Fibroblast of lung (primary cell): ENCODE results near the gene TEAD2. TPM values are rescaled to one million over a fixed set of nuclear protein-coding genes. Genes with fewer than 3 reads are reported as not detected.

Experiments used
- DNase-seq, 2 donors: peaks; one replicate each; pipeline versions ENCODE4 v3.0.0 to v3.0.0-alpha.2; 2010; ENCODE audit warnings: low read depth in 2 of 2
- H2AFZ ChIP-seq: 2 replicates; pipeline ENCODE4 v1.5.1; 2012; ENCODE audit warnings: low read length, control low read depth, inconsistent platforms
- H3K27ac ChIP-seq: 2 replicates; pipeline ENCODE4 v1.5.1; 2011; ENCODE audit warnings: low read length, control low read depth; ENCODE audit not compliant: insufficient read depth
- H3K27me3 ChIP-seq: 2 replicates; pipeline ENCODE4 v1.5.1; 2011; ENCODE audit warnings: mild to moderate bottlenecking, low read length; ENCODE audit not compliant: control insufficient read depth, insufficient read depth
- H3K36me3 ChIP-seq: 2 replicates; pipeline ENCODE4 v1.5.1; 2011; ENCODE audit warnings: low read length; ENCODE audit not compliant: control insufficient read depth, insufficient read depth
- H3K4me1 ChIP-seq: 2 replicates; pipeline ENCODE4 v1.5.1; 2011; ENCODE audit warnings: low read length; ENCODE audit not compliant: control insufficient read depth, insufficient read depth; ENCODE audit errors: extremely low read depth
- H3K4me2 ChIP-seq: 2 replicates; pipeline ENCODE4 v1.5.1; 2011; ENCODE audit warnings: low read length, control low read depth; ENCODE audit not compliant: insufficient read depth; ENCODE audit errors: extremely low read depth
- H3K4me3 ChIP-seq, 4 experiments: fragments of 200-600 bp in 1 of 4; sonication (generic) in 1 of 4; replicated peaks in 1 of 4; 2 replicates each; pipeline ENCODE4 v1.5.1; 2011 to 2016; ENCODE audit warnings: low read length in 4 of 4, low read depth in 3 of 4, mild to moderate bottlenecking in 3 of 4, control low read depth in 2 of 4, inconsistent platforms in 1 of 4, mixed read lengths in 1 of 4; ENCODE audit not compliant: insufficient read depth in 1 of 4; ENCODE audit errors: control extremely low read depth in 1 of 4
- H3K79me2 ChIP-seq: 2 replicates; pipeline ENCODE4 v1.5.1; 2012; ENCODE audit warnings: mild to moderate bottlenecking, low read length, inconsistent platforms; ENCODE audit not compliant: control insufficient read depth, insufficient read depth
- H3K9ac ChIP-seq: 2 replicates; pipeline ENCODE4 v1.5.1; 2011; ENCODE audit warnings: mild to moderate bottlenecking, low read length, control low read depth; ENCODE audit not compliant: insufficient read depth
- H3K9me3 ChIP-seq: 2 replicates; pipeline ENCODE4 v1.5.1; 2012; ENCODE audit warnings: low read depth, low read length; ENCODE audit not compliant: control insufficient read depth, insufficient read depth
- H4K20me1 ChIP-seq: 2 replicates; pipeline ENCODE4 v1.5.1; 2011; ENCODE audit warnings: low read length; ENCODE audit not compliant: control insufficient read depth, insufficient read depth; ENCODE audit errors: extremely low read depth
- CTCF ChIP-seq, 2 donors: IDR thresholded peaks in 1 of 2; conservative IDR thresholded peaks in 1 of 2; 1 replicate in 1 of 2; 2 replicates in 1 of 2; pipeline ENCODE4 v1.5.1; 2011 to 2012; ENCODE audit warnings: low read length in 2 of 2, control low read depth in 1 of 2, inconsistent platforms in 1 of 2, low read depth in 1 of 2, mild to moderate bottlenecking in 1 of 2
- EZH2 ChIP-seq: IDR thresholded peaks from 2 replicates; pipeline ENCODE4 v1.5.1; 2012; ENCODE audit warnings: low read length, control low read depth, mild to moderate bottlenecking; ENCODE audit errors: missing control alignments
- polyA plus RNA-seq, 2 donors: library from polyadenylated mRNA; depleted of rRNA in 1 of 2; stranded (reverse) in 1 of 2; unstranded in 1 of 2; fragments of >200 nt; gene quantifications; 2 replicates each; pipeline ENCODE4 v1.2.1, GENCODE V29; 2011 to 2012; ENCODE audit warnings: missing spikeins in 1 of 2
- total RNA-seq: library from RNA; depleted of rRNA; stranded (reverse); fragments of >200 nt; gene quantifications from 2 replicates; pipeline ENCODE4 v1.2.1, GENCODE V29; 2014

The TEAD2 gene
- total and polyA plus RNA-seq, 2 donors (not counting 1 experiment from before 2014, with no cell fraction given): 19.2 to 22.7 TPM

DNA sequence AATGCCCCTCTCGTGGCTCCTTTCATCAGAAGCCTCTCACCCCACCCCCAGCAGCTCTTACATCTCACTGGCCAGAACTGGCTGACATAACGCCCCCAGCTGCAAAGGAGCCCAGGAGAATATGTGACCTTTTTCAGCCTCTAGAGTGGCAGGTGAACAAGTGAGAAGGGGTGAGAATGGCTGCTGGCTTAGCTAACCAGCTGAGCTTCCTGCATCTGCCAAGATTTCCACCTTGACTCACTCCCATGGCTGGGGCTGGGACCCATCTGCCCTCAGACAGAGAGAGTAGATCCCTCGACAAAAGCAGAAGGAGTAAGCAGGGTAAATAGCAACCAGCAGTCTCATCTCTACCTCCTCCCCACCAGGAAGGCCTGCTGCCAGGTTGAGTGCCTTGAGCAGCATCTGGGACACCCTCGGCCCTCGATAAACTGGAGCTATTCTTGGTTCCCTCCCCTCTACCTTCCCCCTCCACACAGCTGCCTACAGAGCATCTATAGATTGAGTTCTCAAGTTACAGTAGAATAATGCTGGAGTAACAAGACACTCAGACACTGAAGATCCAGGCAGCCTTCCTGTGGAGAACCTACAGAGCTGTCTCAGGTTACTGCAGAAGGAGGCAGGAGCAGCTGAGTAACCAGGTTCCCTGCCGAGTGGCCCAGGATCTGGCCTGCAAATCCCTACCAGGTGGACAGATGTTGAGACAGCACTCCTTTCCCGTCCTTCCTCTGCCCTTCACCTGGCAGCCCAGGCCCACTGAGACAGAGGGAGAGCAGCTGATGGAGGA is 41.4 kb upstream of the TEAD2 start:
- Histone ChIP-seq H3K36me3 (no peaks in the 10 kb centered on the region), H2AFZ (no peak overlapping the region), H3K4me2 (no peak overlapping the region), H3K4me3 (no peak overlapping the region), H3K79me2 (no peaks in the 10 kb centered on the region), H3K27ac (no peak overlapping the region), H3K9me3 (no peaks in the 10 kb centered on the region), H3K9ac (no peak overlapping the region), H3K4me1 (no peaks in the 10 kb centered on the region), H4K20me1 (no peaks in the 10 kb centered on the region), H3K27me3 (peaks cover 10% of the 10 kb centered on the region)
- TF ChIP-seq EZH2 (no peak), CTCF (conservative IDR thresholded peaks at IDR 0.05 in 1 of 2, IDR thresholded peaks at IDR 0.05 in 1 of 2; ENCODE audit: low read depth in 1 of 2, low read length in 2 of 2) (no peak)
- peak in 1 of 2 donors; percentile 16 for DNase-seq

- H3K79me2 ChIP-seq: no peaks in the 10 kb centered on the region
- TF ChIP-seq CTCF (conservative IDR thresholded peaks at IDR 0.05 in 1 of 2, IDR thresholded peaks at IDR 0.05 in 1 of 2; ENCODE audit: low read depth in 1 of 2, low read length in 2 of 2): no peak
Observed at GRCh38 chr19:49400029-49400428, 37.8 kb upstream of the TEAD2 start.

DNA sequence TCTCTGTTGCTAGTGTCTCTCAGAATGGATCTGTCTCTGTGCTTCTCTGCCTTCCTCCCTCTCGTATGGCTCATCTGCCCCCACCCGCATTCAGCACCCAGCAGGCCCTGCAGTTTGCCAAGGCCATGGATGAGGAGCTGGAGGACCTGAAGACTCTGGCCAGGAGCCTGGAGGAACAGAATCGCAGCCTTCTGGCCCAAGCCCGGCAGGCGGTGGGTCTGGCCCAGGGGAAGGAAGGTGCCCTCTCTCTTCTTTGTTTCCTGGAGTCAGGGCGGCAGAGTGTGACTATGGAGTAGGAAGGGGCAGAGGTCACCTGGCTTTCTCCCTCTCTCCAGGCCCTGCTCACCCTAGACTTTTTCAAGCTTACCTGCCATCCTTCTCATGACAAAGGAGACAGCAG is 36.7 kb upstream of the TEAD2 start:
- Histone ChIP-seq H3K9ac (no peak overlapping the region), H3K4me3 (no peak overlapping the region), H3K4me1 (no peaks in the 10 kb centered on the region), H3K36me3 (no peaks in the 10 kb centered on the region), H4K20me1 (no peaks in the 10 kb centered on the region), H3K4me2 (no peak overlapping the region), H3K27ac (no peak overlapping the region), H3K79me2 (no peaks in the 10 kb centered on the region), H2AFZ (no peak overlapping the region), H3K27me3 (peaks cover 10% of the 10 kb centered on the region), H3K9me3 (no peaks in the 10 kb centered on the region)
- no peak for DNase-seq
- TF ChIP-seq CTCF (conservative IDR thresholded peaks at IDR 0.05 in 1 of 2, IDR thresholded peaks at IDR 0.05 in 1 of 2; ENCODE audit: low read depth in 1 of 2, low read length in 2 of 2): no peak

More at GRCh38 chr19:49400029-49400428, 37.8 kb upstream of the TEAD2 start:
- H3K36me3 ChIP-seq: no peaks in the 10 kb centered on the region
- H3K4me3 ChIP-seq: no peak overlapping the region
- no peaks in the 10 kb centered on the region for H3K9me3 ChIP-seq
- H3K27me3 ChIP-seq: peaks cover 10% of the 10 kb centered on the region
- H4K20me1 ChIP-seq: no peaks in the 10 kb centered on the region
- H3K4me2 ChIP-seq: no peak overlapping the region
- H3K4me1 ChIP-seq: no peaks in the 10 kb centered on the region
- H2AFZ ChIP-seq: no peak overlapping the region
- peak in 1 of 2 donors; percentile 9 for DNase-seq
- H3K9ac ChIP-seq: no peak overlapping the region
- H3K27ac ChIP-seq: no peak overlapping the region
